NCI-H226 (cell line): ENCODE data around the gene MACROD2.
A peak's percentile ranks its signal among the peaks of the same experiment; 100 is the strongest.

Experiments
- DNase-seq: peaks from one replicate; pipeline ENCODE4 v3.0.0-alpha.2; 2015

The MACROD2 gene

DNA sequence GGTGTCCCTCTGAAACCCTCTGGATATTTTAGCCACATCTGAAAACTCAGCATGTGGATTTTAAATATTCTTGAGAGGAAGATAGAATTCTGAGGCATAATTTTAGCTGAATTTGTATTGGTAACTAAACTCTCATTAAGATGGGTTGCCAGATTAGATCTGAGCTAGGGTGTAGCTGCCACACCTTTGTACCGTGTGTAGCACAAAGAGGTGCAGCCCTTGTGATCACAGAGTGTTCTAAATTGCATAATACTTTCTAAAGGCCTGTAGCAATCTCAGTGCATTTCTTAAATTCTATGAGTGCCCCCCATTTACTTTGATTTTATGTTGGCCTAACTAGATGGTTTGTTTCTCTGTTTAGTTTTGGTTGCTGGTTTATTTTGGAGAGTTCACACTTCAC is 289.1 kb downstream of the MACROD2 start:
- DNase-seq, result no peak

DNA sequence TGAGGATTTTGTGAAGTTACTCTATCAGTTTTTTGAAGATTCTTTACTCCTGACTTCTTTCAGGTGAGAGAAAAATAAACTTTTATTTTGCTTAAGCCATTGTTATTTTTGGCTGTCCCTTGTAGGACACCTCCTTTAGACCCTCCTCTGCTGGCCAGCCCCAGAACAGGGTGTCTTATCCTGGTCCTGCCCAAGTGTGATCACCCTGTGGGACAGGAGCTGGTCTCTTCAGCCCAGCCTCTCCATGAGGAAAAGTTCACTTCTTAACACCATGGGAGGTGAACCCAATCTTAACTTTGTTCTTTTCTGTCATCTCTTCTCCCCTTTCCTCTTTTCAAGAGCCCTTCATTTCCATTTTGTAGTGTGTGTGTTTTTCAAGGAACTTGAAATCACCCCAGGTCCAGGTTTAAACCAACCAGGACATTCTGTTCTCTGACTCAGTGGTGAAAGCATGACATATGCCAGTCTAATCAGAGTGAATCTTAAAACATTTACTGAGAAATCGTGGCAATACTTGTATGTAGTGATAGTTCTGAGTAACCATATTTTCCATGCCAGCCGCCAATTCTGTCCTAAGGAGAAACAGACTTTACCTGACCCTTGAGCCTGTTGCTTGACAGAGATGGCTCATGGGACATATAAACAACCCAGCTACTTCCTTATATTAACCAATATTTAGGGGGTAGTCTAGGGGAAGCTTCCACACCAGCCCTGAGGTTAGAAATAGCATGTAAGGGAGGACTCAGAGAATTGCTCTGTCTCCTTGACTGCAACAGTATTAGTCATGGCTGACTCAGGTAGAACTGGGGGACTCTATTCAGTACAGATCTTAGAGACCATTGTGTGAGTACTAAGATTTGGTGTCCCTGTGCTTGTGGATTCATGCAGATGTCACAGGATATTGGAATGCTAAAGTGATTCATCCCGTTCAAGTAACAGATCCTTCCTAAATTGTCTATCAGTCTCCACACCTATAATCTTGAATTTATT is 293.3 kb downstream of the MACROD2 start:
- peak; percentile 37 for DNase-seq

DNA sequence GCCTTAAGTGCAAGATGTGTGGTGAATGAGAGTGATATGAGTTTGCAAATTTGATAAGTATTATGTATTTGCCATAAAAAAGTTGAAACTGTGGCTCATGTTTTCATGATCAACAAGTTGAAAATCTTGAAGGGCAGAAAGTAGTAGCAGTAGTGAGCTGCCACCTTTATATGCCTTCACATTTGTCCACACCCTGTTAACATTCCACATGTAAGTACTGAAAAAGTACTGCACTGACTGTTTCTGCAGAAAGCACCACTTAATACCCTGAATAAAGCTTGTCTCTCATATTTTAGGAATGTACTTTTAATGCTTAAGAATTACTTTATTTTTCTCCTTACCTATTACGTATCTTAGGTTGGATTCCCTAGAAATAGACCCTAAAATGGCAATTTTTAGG is 296.2 kb downstream of the MACROD2 start:
- DNase-seq, result no peak

DNA sequence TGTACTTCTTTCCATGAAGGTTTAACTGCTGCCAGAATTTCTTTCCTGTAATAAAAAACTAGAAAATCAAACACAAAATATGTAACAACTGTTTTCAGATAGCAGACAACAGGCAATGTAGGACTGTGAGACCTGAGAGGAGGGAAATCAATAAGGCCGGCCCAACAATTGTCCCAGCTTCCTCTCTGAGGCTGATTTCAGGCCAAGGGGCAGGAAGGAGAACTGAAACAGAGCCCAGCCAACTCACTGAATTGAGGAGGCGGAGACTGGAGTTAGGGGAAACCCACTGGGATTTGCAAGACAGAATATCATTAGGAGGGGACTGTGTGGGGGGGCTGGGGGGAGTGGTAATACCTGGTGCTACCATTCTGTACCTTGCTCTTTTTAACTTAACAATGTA is 299.9 kb downstream of the MACROD2 start:
- no peak for DNase-seq

DNA sequence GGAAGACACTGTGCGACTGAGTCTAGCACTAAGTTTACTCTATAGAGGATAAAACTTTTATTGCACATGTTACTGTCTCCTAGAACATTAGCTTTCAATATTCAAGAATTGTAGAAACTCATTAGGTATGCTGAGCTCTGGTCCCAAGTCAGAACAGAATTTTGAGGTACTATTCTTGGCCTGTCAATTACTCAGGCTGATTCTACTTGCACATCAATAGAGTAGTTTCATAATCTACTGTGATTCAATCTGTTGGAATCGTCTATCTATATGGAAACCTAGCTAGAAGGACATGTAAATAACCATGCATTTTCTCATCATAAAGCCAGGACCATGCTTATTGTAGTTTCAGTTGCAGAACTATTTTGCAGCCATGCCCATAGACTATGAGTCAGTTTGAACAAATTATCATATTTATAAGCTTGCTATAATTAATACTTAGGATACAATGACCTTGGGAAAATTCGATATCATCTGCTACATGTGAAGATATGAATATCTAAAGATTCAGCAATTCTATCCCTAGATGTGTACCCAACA is 300.5 kb downstream of the MACROD2 start:
- DNase-seq, result no peak

DNA sequence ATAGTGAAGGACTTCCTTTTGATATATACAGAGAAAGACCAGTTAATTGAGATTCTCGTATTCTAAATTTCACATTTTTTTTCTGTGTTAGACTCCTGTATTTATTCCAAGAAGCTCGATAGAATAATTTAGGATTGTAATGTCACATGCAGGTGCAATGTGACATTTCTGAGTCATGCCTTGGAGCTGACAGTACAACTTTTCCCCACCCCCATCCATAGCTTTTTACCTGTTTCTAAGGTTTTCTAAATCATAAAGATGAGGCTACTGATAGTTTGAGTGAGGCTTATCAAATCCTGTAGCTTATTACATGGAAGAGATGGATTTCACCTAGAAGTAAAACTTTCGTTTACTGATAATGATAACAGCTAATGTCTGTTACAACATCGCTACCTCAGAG is 304.5 kb downstream of the MACROD2 start:
- DNase-seq, result no peak

DNA sequence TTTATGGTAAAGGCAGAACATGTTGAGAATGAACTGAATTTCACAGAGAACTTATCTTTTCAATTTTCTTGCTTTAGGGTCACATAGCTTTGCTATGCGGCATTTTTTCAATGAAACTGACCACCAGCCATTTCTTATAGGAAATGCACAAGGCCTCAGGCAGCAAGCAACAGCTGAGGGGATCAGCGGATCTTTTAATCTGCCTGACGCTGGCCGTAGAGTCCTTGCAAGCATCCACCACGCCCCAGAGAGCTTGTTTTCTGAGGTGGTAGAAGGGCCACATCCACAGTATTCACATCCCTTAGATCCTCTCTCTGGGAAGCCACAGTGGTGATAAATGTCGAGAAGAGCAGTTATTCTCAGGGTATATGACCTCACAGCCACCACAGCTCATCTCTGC is 307.8 kb downstream of the MACROD2 start:
- no peak for DNase-seq

DNA sequence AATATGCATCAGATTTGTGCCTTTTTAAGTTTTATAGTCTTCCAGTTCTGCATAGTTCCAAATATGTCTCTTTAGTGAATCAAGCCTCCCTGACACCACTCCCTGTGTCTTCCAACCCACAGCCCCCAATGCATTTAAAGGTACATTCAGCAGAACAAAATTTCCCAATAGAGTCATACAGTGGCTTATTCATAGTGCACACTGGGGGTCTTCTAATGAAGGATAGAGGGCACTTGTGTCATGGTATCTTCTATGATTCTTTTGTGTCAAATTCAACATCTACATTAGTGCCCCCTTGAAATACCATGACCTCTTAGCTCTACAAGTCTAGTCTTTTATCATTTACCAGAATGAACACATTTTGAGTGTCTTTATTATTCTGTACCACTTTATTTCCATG is 308.3 kb downstream of the MACROD2 start:
- no peak for DNase-seq

DNA sequence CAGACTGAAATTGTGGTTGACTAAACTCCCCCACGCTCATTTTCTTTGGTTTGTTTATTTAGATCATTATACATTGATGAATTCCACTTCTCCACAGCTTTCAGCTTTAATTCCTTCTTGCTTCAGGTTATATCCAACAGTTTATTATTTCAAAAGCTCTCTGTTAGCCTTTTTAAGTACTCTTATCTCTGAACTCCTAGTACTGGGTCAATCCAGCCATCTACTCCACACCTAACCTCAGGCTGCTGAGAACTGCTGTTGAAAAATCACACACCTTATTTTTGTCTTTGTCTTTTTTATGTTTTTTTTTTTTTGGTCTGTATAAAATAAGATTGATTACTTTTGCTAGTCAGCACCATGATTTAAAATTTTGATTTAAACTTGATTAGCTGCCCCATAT is 309.2 kb downstream of the MACROD2 start:
- DNase-seq, result no peak

DNA sequence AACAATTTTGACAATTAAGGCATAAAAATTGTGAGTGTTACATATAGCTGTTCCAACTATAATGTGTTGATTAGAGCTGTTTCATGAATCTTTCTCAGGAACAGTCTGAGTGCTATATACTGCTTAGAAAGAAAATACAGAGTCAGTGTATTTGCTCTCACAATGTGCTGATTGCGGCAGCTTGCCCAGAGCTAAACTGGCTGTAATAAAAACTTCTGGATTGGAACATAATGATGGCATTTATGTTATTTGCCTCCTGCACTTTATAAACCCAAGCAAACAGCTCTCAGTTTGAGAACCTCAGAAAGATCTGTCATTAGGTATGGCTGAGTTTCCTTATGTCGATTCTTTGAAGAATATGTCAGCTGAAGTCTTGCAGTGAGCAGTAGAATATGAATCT is 312.6 kb downstream of the MACROD2 start:
- no peak for DNase-seq

DNA sequence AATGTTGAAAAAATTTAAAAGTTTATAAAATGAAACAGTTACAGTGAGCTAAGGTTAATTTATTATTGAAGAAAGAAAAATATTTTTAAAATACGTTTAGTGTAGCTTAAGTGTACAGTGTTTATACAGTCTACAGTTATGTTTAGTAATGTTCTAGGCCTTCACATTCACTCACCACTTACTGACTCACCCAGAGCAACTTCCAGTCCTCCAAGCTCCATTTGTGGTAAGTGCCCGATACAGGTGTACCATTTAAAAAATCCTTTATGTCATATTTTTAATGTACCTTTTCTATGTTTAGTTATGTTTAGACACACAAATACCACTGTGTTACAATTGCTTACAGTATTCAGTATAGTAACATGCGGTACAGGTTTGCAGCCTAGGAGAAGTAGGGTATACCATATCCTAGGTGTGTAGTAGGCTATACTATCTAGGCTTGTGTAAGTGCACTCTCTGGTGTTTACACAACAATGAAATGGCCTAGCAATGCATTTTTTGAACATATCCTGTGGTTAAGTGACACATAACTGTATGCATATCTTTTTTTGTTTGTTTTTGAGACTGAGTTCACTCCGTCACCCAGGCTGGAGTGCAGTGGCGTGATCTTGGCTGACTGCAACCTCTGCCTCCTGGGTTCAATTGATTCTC is 315.8 kb downstream of the MACROD2 start:
- no peak for DNase-seq

DNA sequence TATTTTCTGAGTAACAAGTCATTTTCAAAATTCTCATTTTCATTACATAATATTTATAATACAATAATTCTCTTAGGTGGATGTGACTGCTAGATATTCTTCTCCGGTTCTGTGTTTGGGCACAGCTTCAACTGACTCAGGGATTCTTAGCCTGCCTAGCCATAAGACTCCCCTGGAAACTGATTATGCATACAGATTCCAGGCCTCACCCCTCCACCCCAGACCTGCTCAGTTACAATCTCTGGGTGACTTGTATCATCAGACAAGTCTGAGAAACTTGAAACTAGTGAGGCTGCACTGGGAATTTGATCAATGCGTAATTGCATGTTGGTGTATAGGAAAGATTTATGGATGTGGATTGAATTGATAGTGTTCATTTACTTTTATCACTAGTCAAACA is 316.7 kb downstream of the MACROD2 start:
- DNase-seq, result peak; percentile 1

DNA sequence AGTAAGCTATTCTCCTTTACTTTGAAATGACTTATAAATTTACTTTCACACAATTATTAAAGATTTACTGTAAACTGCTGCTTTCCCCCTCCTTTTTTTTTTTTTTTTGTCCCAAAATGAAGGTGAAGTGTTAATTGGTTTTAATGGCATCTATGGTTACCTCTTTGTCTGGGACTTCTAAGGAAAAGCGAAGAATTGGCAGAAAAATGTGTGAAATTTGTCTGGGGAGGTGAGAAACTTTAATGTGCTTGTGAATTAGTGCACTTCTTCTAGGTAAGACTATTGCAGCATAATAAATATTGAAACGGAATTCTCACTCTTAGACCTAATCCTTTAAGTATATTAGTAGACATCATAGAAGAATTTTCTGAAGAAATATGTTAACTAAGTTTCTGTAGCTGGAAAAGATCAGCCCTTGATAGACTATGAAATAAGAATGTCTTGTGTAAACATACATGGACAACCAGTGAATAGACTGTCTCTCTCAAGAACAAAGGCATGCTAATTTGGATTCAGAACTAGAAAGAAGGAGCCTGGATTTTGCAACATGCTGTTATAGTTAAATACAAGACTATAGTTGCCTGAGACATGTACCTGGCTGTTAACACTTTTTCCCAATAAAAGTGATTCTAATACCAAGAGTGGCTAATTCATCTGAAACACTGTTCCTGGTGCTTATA is 318.2 kb downstream of the MACROD2 start:
- DNase-seq, result no peak

DNA sequence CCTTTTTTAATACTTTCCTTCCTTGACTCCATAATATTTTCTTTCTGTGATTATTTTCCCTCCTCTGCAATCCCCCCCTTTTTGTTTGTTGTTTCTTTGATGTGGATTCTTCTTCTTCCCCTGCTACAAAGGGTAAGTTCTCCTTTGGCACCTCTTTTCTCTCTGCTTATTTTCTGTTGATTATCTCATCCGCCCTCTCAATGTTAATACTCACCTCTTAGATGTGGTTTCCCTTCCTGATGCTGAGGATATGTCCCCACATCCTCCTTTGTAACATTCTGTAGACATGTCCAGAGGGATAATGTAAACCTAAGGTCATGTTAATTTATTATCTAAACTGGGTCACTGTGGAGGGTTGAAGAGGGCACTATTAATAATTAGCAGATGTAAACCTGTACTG is 324.4 kb downstream of the MACROD2 start:
- DNase-seq, result no peak

DNA sequence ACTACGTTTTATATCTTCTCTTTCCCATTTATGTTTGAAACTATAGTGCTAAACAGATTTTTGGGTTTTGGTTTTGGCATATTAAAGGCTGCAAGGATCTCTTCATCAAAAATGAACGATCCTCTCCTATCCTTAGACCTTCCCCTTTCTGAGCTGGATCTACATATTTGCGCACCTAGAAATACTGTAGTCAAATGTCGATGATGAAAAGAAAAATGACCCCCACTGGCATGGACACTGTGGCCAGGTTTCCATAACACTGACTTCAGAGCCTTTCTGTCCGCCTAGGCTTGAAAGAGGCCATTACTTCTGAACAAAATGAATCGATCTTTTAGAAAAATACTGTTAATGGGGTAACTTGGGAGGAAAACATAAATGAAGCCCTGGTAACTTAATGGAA is 336.3 kb downstream of the MACROD2 start:
- DNase-seq, result no peak

DNA sequence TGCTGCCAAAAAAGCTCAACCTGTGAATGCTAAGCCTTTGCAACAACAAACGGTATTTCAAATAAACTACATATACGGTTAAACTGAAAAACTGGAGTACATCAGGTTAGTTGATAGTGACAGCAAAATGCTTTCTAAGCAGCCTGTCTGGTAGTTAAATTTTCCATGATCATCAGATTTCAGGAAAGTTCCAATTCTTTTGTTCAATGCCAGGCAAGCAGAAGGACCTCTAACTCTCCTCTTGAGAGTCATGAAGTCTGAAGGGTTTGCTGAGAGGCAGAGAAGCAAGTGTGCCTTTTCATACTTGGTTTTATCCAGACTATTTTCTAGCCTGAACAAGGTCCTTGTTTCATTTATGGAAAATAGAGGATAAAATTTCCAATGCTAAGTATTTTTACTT is 337.6 kb downstream of the MACROD2 start:
- DNase-seq, result no peak

DNA sequence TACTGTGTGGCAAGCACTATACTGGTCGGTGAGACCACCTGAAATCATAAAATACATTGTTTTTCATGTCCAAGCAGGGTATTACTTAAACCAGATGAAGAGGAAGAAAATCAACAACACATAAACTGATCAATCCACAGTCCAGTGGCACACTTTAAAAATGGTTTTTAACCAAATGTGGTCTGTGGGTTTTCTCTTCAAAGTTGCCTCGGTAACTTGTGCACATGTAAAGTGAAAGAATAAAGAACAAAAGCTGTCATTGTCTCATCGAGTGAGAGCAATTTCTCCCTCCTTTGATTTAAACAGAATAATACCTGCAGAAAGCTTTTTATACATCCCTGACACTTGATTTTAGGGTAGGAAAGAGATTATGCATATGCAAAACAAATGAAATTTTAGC is 338.4 kb downstream of the MACROD2 start:
- no peak for DNase-seq

DNA sequence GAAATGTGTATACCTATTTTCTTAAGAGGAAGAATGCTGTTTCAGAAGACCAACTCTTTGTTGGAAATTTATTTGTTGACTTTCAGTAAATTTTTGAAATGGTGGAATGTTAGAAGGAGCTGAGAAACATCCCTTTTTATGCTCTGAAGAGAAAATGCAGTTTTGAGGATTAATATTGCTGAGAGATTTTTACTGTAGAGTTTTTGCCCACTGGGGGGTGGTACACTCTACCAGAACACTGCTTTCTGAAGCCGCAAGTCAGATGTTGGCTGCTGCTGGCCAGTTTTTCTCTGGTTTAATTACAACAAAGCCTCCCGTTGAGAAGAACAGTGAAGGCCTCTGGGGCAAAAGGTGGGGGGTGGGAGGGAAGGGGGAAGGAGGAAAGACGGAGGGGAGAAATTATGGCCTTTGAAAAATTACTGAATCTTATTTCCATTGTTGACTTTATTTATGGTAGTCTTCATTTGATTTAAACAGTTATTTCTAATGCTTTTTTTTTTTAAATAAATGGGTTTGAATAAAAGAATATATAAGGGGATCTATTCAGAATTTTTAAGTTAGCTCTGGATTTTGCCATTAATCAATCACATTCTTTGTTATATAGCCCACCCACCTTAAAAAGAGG is 339.1 kb downstream of the MACROD2 start:
- no peak for DNase-seq

DNA sequence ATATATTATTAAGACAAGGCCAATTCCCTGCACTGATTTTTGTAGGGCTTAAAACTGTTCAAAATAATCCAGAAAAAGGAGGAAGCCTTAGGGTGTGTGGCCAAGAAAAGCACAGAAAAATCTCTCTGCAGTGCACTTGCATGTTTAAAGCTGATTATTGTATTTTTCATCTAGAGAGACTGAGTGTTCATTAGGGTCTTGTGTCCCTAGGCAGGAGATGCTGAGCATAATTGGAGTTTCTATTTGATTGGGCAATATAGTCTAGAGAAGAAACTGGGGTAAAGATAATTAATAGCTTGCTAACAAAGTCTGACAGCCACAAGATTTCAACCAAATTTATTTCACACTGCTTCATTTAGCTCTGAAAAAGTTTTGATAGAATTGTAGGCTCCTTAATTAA is 339.7 kb downstream of the MACROD2 start:
- DNase-seq, result no peak

DNA sequence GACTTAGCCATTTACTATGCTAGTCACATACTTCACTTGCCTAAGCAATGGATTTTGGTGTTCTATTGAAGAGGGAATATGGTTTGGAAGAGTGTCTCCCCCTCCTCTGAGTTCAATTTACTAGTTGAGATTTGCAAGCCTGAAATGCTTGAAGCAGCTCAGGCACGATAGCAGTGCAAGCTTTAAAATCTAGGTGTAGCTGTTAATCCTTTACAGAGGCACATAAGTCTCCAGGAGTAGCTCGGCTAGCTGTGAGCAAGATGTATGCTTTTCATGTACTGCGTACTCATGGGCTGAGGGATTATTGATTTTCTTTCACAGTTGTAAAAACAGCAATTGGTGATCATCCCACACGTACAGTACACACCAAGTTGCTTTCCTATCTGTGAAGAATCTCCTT is 341.4 kb downstream of the MACROD2 start:
- DNase-seq, result no peak

DNA sequence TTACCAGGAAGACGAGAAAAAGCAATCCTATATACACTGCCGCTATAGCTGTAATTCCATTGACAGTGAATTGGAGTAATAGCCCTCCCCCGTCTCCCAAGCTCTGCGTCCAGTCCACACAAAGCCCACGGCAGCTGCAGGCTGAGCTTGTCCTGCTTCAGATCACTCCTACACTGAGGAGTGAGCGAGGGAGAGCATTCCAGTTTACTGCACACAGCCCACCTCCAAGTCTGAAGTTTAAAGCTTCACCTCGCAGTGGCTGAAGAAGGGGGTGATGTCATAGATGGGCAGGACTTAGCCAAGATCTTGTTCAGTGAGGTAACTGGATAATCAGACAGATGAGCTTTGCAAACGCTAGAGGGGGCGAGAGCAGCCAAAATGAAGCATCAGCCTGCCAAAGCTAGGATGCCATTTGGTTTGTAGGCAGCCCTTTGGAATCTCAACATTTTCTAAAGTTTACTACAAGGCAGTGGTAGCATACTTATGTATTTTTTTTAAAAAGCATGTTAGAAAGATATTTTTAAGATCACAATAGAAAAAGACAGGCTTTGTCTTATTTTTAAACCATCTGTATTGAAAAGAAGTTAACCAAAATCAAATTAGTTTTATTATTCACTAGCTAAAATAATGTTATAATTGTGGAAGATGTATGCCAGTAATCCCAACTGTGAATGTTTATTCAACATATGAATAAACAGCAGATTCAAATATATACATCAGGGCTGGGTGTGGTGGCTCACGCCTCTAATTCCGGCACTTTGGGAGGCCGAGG is 342.3 kb downstream of the MACROD2 start, which contains the start of gene FLRT3:
Gene FLRT3 (minus strand): TSS at position 213 of the 772 bp plus-strand sequence. CDS start 10,106 bp downstream, outside the sequence.
- peak; percentile 78 for DNase-seq

DNA sequence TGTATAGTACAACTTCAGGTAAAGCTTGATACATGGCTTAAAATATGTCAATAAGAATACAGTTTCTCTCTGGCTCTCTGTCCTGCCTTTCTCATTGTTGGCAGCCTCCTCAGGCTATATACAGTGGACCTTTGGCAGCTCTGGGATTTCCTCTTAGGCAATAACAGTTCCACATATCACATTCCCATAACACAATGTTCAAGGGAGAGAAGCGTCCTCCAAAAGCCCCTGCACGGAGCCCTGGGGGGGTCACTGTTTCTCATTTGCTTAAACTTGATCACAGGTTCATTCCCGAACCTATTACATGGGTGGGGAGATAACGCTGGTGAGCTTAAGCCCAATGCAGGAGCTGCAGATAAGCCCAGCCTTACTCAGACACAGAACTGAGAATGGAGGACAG is 346.5 kb downstream of the MACROD2 start:
- DNase-seq, result no peak
